T-cell (primary cell): ENCODE results near the gene DOK1. TPM values are rescaled to one million over a fixed set of nuclear protein-coding genes. Genes with fewer than 3 reads are reported as not detected.

Experiments used
- ATAC-seq, 4 experiments: fragments of 200-7000 bp in 3 of 4; fragments of 150-1000 bp in 1 of 4; cut with Tn5 transposase; replicated peaks in 1 of 4; 1 replicate in 3 of 4; 2 replicates in 1 of 4; pipeline ENCODE4 v1.10.0; 2021; ENCODE audit warnings: moderate library complexity in 3 of 4, mild to moderate bottlenecking in 2 of 4, moderate number of reproducible peaks in 1 of 4
- CTCF ChIA-PET, 2 donors: fragments of 300-600 bp; sonication (Branson Sonifier 250); formaldehyde crosslinking; loops; one replicate each; lab custom pipeline; 2022; ENCODE audit warnings: antibody characterized with exemption in 2 of 2; lab: Charles Lee
- POLR2A ChIA-PET, 2 donors: fragments of 300-600 bp; sonication (Branson Sonifier 250); formaldehyde crosslinking; loops; one replicate each; lab custom pipeline; 2022; ENCODE audit warnings: antibody characterized with exemption in 2 of 2; lab: Charles Lee
- DNase-seq, 35 experiments: peaks; one replicate each; pipeline versions ENCODE4 v3.0.0 to v3.0.0-alpha.2; 2013 to 2023
- H3K27ac ChIP-seq: one replicate; pipeline ENCODE4 v1.5.1; 2013; ENCODE audit warnings: low read length
- H3K27me3 ChIP-seq, 2 experiments: replicated peaks in 1 of 2; 1 replicate in 1 of 2; 2 replicates in 1 of 2; pipeline versions ENCODE4 v1.6.1 to v1.7.0; 2013; ENCODE audit warnings: low read length in 1 of 2, mixed read lengths in 1 of 2; ENCODE audit not compliant: control insufficient read depth in 2 of 2, insufficient read depth in 2 of 2; ENCODE audit errors: extremely low read depth in 1 of 2
- H3K36me3 ChIP-seq, 2 donors: 1 replicate in 1 of 2; 2 replicates in 1 of 2; pipeline versions ENCODE4 v1.6.1 to v1.7.0; 2013; ENCODE audit warnings: low read length in 1 of 2; ENCODE audit not compliant: control insufficient read depth in 2 of 2, insufficient read depth in 1 of 2; ENCODE audit errors: extremely low read depth in 1 of 2
- H3K4me1 ChIP-seq, 2 experiments: 1 replicate in 1 of 2; 2 replicates in 1 of 2; pipeline versions ENCODE4 v1.6.1 to v1.7.0; 2013; ENCODE audit warnings: low read length in 2 of 2, mixed read lengths in 1 of 2; ENCODE audit not compliant: insufficient read depth in 2 of 2, control insufficient read depth in 1 of 2; ENCODE audit errors: extremely low read depth in 1 of 2
- H3K4me3 ChIP-seq, 2 donors: 1 replicate in 1 of 2; 2 replicates in 1 of 2; pipeline versions ENCODE4 v1.5.1 to v1.7.0; 2013; ENCODE audit warnings: mild to moderate bottlenecking in 2 of 2, low read length in 1 of 2, moderate library complexity in 1 of 2; ENCODE audit not compliant: control insufficient read depth in 1 of 2; ENCODE audit errors: extremely low read depth in 1 of 2
- H3K9me3 ChIP-seq: 2 replicates; pipeline ENCODE4 v1.7.0; 2013
- H3K27ac Mint-ChIP-seq, 2 donors: one replicate each; pipeline ENCODE4 v1.8.0; 2020 to 2021; ENCODE audit warnings: mild to moderate bottlenecking in 2 of 2, mixed read lengths in 2 of 2
- H3K27me3 Mint-ChIP-seq, 2 donors: one replicate each; pipeline ENCODE4 v1.8.0; 2021 to 2022; ENCODE audit warnings: mixed read lengths in 2 of 2
- H3K36me3 Mint-ChIP-seq: one replicate; pipeline ENCODE4 v1.8.0; 2021; ENCODE audit warnings: mixed read lengths
- H3K4me1 Mint-ChIP-seq, 3 donors: one replicate each; pipeline ENCODE4 v1.8.0; 2020 to 2022; ENCODE audit warnings: mixed read lengths in 3 of 3, mild to moderate bottlenecking in 1 of 3
- H3K4me3 Mint-ChIP-seq, 3 donors: one replicate each; pipeline ENCODE4 v1.8.0; 2020 to 2022; ENCODE audit warnings: mild to moderate bottlenecking in 3 of 3, mixed read lengths in 3 of 3, moderate library complexity in 3 of 3
- H3K9me3 Mint-ChIP-seq, 3 donors: one replicate each; pipeline ENCODE4 v1.8.0; 2020 to 2022; ENCODE audit warnings: mixed read lengths in 3 of 3
- WGBS: methylation state at CpG from one replicate; pipeline ENCODE4 v1.1.5; 2013; ENCODE audit warnings: missing lambda C conversion rate; ENCODE audit not compliant: insufficient coverage; 5-methylcytosine and 5-hydroxymethylcytosine counted together
- total RNA-seq, 35 experiments: library from RNA in 6 of 35; stranded (reverse) in 6 of 35; fragments of 120-200 nt in 1 of 35; gene quantifications; one replicate each; pipeline versions ENCODE4 v1.2.1 to v1.2.4 and lab custom pipeline; 2013 to 2026

DOK1 gene
- total RNA-seq, 5 donors from 2014 or later (not counting 1 experiment from before 2014, with no cell fraction given): 9.6 to 36.5 (median 33.0) TPM

GRCh38 chr2:74578408-74578807 is 23.9 kb downstream of the DOK1 start:
- ChIA-PET POLR2A (no interaction called here), CTCF (no interaction called here)

GRCh38 chr2:74581463-74581862 is 26.9 kb downstream of the DOK1 start:
- ATAC-seq (no peak), DNase-seq (no peak)
- WGBS: no CpG with 5 or more reads among the region's 3 CpGs
- no peak overlapping the region for H3K27ac Mint-ChIP-seq
- CTCF ChIA-PET: no interaction called here
- peaks cover 0 to 3% of the 10 kb centered on the region in 2 experiments for H3K27me3 ChIP-seq
- H3K4me1 Mint-ChIP-seq: peaks cover 8 to 15% (median 12%) of the 10 kb centered on the region in 3 donors
- H3K4me3 Mint-ChIP-seq: no peak overlapping the region
- H3K27ac ChIP-seq: no peak overlapping the region
- peaks cover 11 to 18% of the 10 kb centered on the region in 2 donors for H3K27me3 Mint-ChIP-seq
- peaks cover 0 to 2% of the 10 kb centered on the region in 2 experiments for H3K4me1 ChIP-seq
- no peaks in the 10 kb centered on the region for H3K9me3 ChIP-seq
- POLR2A ChIA-PET: no interaction called here
- no peaks in the 10 kb centered on the region for H3K36me3 Mint-ChIP-seq
- no peaks in the 10 kb centered on the region for H3K9me3 Mint-ChIP-seq
- no peaks in the 10 kb centered on the region for H3K36me3 ChIP-seq
- H3K4me3 ChIP-seq: no peak overlapping the region

More at GRCh38 chr2:74578408-74578807, 23.9 kb downstream of the DOK1 start:
- Mint-ChIP-seq H3K36me3 (no peaks in the 10 kb centered on the region), H3K27ac (no peak overlapping the region), H3K27me3 (peaks cover 11 to 18% of the 10 kb centered on the region in 2 donors), H3K4me1 (peaks cover 13 to 15% (median 14%) of the 10 kb centered on the region in 3 donors), H3K9me3 (no peaks in the 10 kb centered on the region), H3K4me3 (no peak overlapping the region)
- Histone ChIP-seq H3K9me3 (no peaks in the 10 kb centered on the region), H3K4me3 (no peak overlapping the region), H3K27ac (no peak overlapping the region), H3K4me1 (peaks cover 4 to 8% of the 10 kb centered on the region in 2 experiments), H3K36me3 (no peaks in the 10 kb centered on the region), H3K27me3 (peaks cover 0 to 6% of the 10 kb centered on the region in 2 experiments)
- 78% methylated on average over 3 of the region's 3 CpGs for WGBS
- ATAC-seq (no peak), DNase-seq (no peak)

- Mint-ChIP-seq H3K27ac (no peak overlapping the region), H3K4me1 (peaks cover 8 to 15% (median 12%) of the 10 kb centered on the region in 3 donors), H3K27me3 (peaks cover 11 to 18% of the 10 kb centered on the region in 2 donors), H3K4me3 (no peak overlapping the region), H3K36me3 (no peaks in the 10 kb centered on the region), H3K9me3 (no peaks in the 10 kb centered on the region)
- DNase-seq: no peak
- no peak for ATAC-seq
- peaks cover 0 to 3% of the 10 kb centered on the region in 2 experiments for H3K27me3 ChIP-seq
- H3K9me3 ChIP-seq: no peaks in the 10 kb centered on the region
- no peak overlapping the region for H3K4me3 ChIP-seq
- WGBS: no CpG with 5 or more reads among the region's 2 CpGs
- H3K4me1 ChIP-seq: peaks cover 0 to 2% of the 10 kb centered on the region in 2 experiments
- ChIA-PET POLR2A (no interaction called here), CTCF (interaction anchor here in 1 of 2 donors (0.6 kb wide), 1 partner anchor 10 kb away, joined by 3 read pairs; no protein-coding TSS in a partner anchor)
- no peak overlapping the region for H3K27ac ChIP-seq
- no peaks in the 10 kb centered on the region for H3K36me3 ChIP-seq
Measured at GRCh38 chr2:74582184-74582583, 27.7 kb downstream of the DOK1 start.

- no peak for ATAC-seq
- Mint-ChIP-seq H3K27ac (no peak overlapping the region), H3K36me3 (no peaks in the 10 kb centered on the region), H3K27me3 (peaks cover 8 to 12% of the 10 kb centered on the region in 2 donors), H3K4me1 (peaks cover 8 to 15% (median 12%) of the 10 kb centered on the region in 3 donors), H3K9me3 (no peaks in the 10 kb centered on the region), H3K4me3 (no peak overlapping the region)
- Histone ChIP-seq H3K27ac (no peak overlapping the region), H3K27me3 (peaks cover 0 to under 1% of the 10 kb centered on the region in 2 experiments), H3K4me3 (no peak overlapping the region), H3K36me3 (no peaks in the 10 kb centered on the region), H3K9me3 (no peaks in the 10 kb centered on the region), H3K4me1 (peaks cover 0 to 4% of the 10 kb centered on the region in 2 experiments)
- CTCF ChIA-PET: interaction anchor here (0.5 to 0.6 kb wide), 3 partner anchors 101 to 839 kb away, joined by 3 to 4 read pairs (median 4); partner anchors contain the start of genes CCDC142 (in 1 of the 2) and TTC31 (in 1 of the 2)
- POLR2A ChIA-PET: no interaction called here
- no peak for DNase-seq
Measured at GRCh38 chr2:74583504-74583903, 29.0 kb downstream of the DOK1 start.

- WGBS: 20% methylated on average over 2 of the region's 2 CpGs
- Histone ChIP-seq H3K27me3 (no peaks in the 10 kb centered on the region), H3K9me3 (no peaks in the 10 kb centered on the region), H3K36me3 (no peaks in the 10 kb centered on the region), H3K4me3 (no peak overlapping the region), H3K27ac (no peak overlapping the region), H3K4me1 (peaks cover 0 to 4% of the 10 kb centered on the region in 2 experiments)
- ATAC-seq (no peak), DNase-seq (no peak)
- Mint-ChIP-seq H3K27me3 (peaks cover 11 to 14% of the 10 kb centered on the region in 2 donors), H3K9me3 (no peaks in the 10 kb centered on the region), H3K4me1 (peaks cover 8 to 15% (median 12%) of the 10 kb centered on the region in 3 donors), H3K27ac (no peak overlapping the region), H3K4me3 (no peak overlapping the region), H3K36me3 (no peaks in the 10 kb centered on the region)
- POLR2A ChIA-PET: interaction anchor here in 1 of 2 donors (0.6 kb wide), 1 partner anchor 69 kb away, joined by 3 read pairs; no protein-coding TSS in a partner anchor
- CTCF ChIA-PET: interaction anchor here (0.6 to 1.7 kb wide), 6 partner anchors 10 to 840 kb away, joined by 3 to 7 read pairs (median 4); no protein-coding TSS in a partner anchor
Measured at GRCh38 chr2:74584088-74584645, 29.6 kb downstream of the DOK1 start.

GRCh38 chr2:74585406-74586185 is 31.1 kb downstream of the DOK1 start:
- ATAC-seq (peak in 1 of 4 experiments; percentile 43), DNase-seq (peak in 1 of 35 experiments; percentile 22)
- 50% methylated on average over 1 of the region's 4 CpGs for WGBS
- Histone ChIP-seq H3K4me3 (no peak overlapping the region), H3K36me3 (no peaks in the 10 kb centered on the region), H3K27me3 (peaks cover 0 to 2% of the 10 kb centered on the region in 2 experiments), H3K4me1 (peaks cover 0 to 4% of the 10 kb centered on the region in 2 experiments), H3K9me3 (no peaks in the 10 kb centered on the region), H3K27ac (no peak overlapping the region)
- H3K27me3 Mint-ChIP-seq: peaks cover 6 to 11% of the 10 kb centered on the region in 2 donors
- CTCF ChIA-PET: interaction anchor here (0.6 to 2.6 kb wide), 9 partner anchors 11 to 852 kb away, joined by 3 to 10 read pairs (median 4); partner anchors contain the start of genes CCDC142 (in 2 of the 2), TTC31 (in 2 of the 2), C2orf81 (in 1 of the 2) and WDR54 (in 1 of the 2)
- H3K9me3 Mint-ChIP-seq: no peaks in the 10 kb centered on the region
- POLR2A ChIA-PET: no interaction called here
- no peaks in the 10 kb centered on the region for H3K36me3 Mint-ChIP-seq
- peaks cover 8 to 15% (median 12%) of the 10 kb centered on the region in 3 donors for H3K4me1 Mint-ChIP-seq
- H3K4me3 Mint-ChIP-seq: no peak overlapping the region
- H3K27ac Mint-ChIP-seq: peak overlapping the region in 1 of 2 donors; percentile 41
